HS-5 (cell line): ENCODE results near the gene CCNO.

Source experiments
- DNase-seq: peaks from one replicate; pipeline ENCODE4 v3.0.0-alpha.2; 2012; ENCODE audit warnings: low read depth

Gene CCNO

GRCh38 chr5:55232985-55233928, at the start of gene CCNO:
Gene CCNO (minus strand): TSS chr5:55233608. CDS start chr5:55233523, 85 bp downstream.
- peak; percentile 58 for DNase-seq

GRCh38 chr5:55278778-55279177, 45.4 kb upstream of the CCNO start:
- peak; percentile 36 for DNase-seq

GRCh38 chr5:55276771-55277170, 43.4 kb upstream of the CCNO start:
- no peak for DNase-seq

- DNase-seq, result no peak
Measured at GRCh38 chr5:55258339-55258738, 24.9 kb upstream of the CCNO start.

GRCh38 chr5:55254802-55255201, 21.4 kb upstream of the CCNO start:
- DNase-seq, result no peak

GRCh38 chr5:55250064-55250463, 16.7 kb upstream of the CCNO start:
- no peak for DNase-seq

- no peak for DNase-seq
Measured at GRCh38 chr5:55241746-55242145, 8.3 kb upstream of the CCNO start.

GRCh38 chr5:55236800-55237199, 3.4 kb upstream of the CCNO start:
- no peak for DNase-seq

- DNase-seq, result no peak
Measured at GRCh38 chr5:55234121-55234700, 803 bp upstream of the CCNO start.

GRCh38 chr5:55232271-55232984, 980 bp downstream of the CCNO start:
- no peak for DNase-seq

GRCh38 chr5:55231919-55232270, 1.5 kb downstream of the CCNO start:
- DNase-seq, result no peak

- DNase-seq, result no peak
Measured at GRCh38 chr5:55231029-55231918, 2.1 kb downstream of the CCNO start.

GRCh38 chr5:55230086-55230629, 3.2 kb downstream of the CCNO start:
- DNase-seq, result no peak

- no peak for DNase-seq
Measured at GRCh38 chr5:55227664-55228430, 5.6 kb downstream of the CCNO start.

- peak; percentile 46 for DNase-seq
Measured at GRCh38 chr5:55226934-55227663, 6.3 kb downstream of the CCNO start, which contains the start of gene MCIDAS. Gene MCIDAS (minus strand): TSS chr5:55227315. CDS start chr5:55227138, 177 bp downstream.

- DNase-seq, result peak; percentile 55
Measured at GRCh38 chr5:55226027-55226933, 7.1 kb downstream of the CCNO start.

GRCh38 chr5:55225346-55225745, 8.1 kb downstream of the CCNO start:
- no peak for DNase-seq

- no peak for DNase-seq
Measured at GRCh38 chr5:55223812-55224240, 9.6 kb downstream of the CCNO start.
